DMS153 treated with DMSO at 0.1 percent for 48 hours (cell line): ENCODE results near the gene NUDT3.
A peak's percentile ranks its signal among the peaks of the same experiment; 100 is the strongest.
"Not testable (repeated sequence)": the region's sequence is repeated elsewhere in the genome, so short reads cannot be mapped to it uniquely, and the experiment has no call there.

Experiments
- DNase-seq: peaks from one replicate; lab custom pipeline; 2025; ENCODE audit not compliant: unreplicated experiment; lab: John Stamatoyannopoulos, UW

Gene NUDT3

GRCh38 chr6:34393191-34393965 lies 909 bp upstream of the NUDT3 start:
- DNase-seq = peak; percentile 49

GRCh38 chr6:34391786-34392496 lies 528 bp downstream of the NUDT3 start:
- peak; percentile 23 for DNase-seq

GRCh38 chr6:34391473-34391785 lies 1.0 kb downstream of the NUDT3 start:
- DNase-seq = peak; percentile 23

GRCh38 chr6:34390531-34391472 lies 1.7 kb downstream of the NUDT3 start:
- no peak for DNase-seq

GRCh38 chr6:34389034-34389433 lies 3.4 kb downstream of the NUDT3 start:
- DNase-seq = no peak

GRCh38 chr6:34388421-34388820 lies 4.0 kb downstream of the NUDT3 start:
- no peak for DNase-seq

- DNase-seq = no peak
Measured at GRCh38 chr6:34386316-34387137, 5.9 kb downstream of the NUDT3 start.

- no peak for DNase-seq
Measured at GRCh38 chr6:34385793-34386195, 6.7 kb downstream of the NUDT3 start.

- DNase-seq = no peak
Measured at GRCh38 chr6:34384321-34385153, 7.9 kb downstream of the NUDT3 start.

- no peak for DNase-seq
Measured at GRCh38 chr6:34383656-34384320, 8.7 kb downstream of the NUDT3 start.

GRCh38 chr6:34383161-34383631 lies 9.3 kb downstream of the NUDT3 start:
- DNase-seq = no peak

- no peak for DNase-seq
Measured at GRCh38 chr6:34381081-34381480, 11.4 kb downstream of the NUDT3 start.

- DNase-seq = no peak
Measured at GRCh38 chr6:34378470-34378869, 14.0 kb downstream of the NUDT3 start.

- no peak for DNase-seq
Measured at GRCh38 chr6:34377984-34378383, 14.5 kb downstream of the NUDT3 start.

GRCh38 chr6:34377571-34377970 lies 14.9 kb downstream of the NUDT3 start:
- DNase-seq = not testable (repeated sequence)

GRCh38 chr6:34375833-34376232 lies 16.6 kb downstream of the NUDT3 start:
- DNase-seq = no peak

GRCh38 chr6:34374508-34374907 lies 18.0 kb downstream of the NUDT3 start:
- no peak for DNase-seq

GRCh38 chr6:34374069-34374468 lies 18.4 kb downstream of the NUDT3 start:
- DNase-seq = no peak

- no peak for DNase-seq
Measured at GRCh38 chr6:34373511-34373910, 19.0 kb downstream of the NUDT3 start.
